ENCODE results near the gene NDUFAF3.

Gene NDUFAF3, protein sequence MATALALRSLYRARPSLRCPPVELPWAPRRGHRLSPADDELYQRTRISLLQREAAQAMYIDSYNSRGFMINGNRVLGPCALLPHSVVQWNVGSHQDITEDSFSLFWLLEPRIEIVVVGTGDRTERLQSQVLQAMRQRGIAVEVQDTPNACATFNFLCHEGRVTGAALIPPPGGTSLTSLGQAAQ

DNA sequence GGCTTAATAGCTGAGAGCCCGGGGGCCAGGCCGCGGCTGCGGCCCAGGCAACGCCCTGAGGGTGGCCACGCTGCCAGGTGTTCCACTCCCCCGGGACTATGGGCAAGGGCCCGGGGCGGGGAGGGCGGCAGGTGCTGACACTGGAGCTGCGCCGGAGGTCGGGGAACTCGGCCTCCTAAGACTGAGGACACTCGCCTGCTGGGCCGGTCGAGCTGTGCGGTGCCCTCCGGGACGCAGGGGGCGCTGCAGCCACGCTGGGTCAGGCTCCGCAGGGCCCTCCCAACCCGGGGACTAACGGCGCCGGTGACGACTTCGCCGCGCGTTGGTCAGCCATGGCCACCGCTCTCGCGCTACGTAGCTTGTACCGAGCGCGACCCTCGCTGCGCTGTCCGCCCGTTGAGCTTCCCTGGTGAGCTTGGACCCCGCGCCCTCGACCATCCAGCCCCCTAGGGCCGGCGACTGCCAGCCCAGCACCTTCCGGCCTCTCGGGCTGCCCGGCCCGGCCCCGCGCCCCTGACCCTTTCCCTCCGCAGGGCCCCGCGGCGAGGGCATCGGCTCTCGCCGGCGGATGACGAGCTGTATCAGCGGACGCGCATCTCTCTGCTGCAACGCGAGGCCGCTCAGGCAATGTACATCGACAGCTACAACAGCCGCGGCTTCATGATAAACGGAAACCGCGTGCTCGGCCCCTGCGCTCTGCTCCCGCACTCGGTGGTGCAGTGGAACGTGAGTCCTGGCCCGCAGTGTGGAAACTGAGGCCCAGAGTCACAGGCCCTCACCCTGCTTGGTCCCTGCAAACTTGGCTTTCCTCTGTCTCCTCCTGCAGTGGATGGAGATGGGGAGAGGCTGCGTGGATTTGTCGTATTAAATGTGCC, at the start of gene NDUFAF3:
Gene NDUFAF3 (plus strand): TSS at position 309 of the 875 bp plus-strand sequence. CDS start 24 bp downstream, at position 333.
- peak; percentile 83 to 90 for DNase-seq (ENCODE audit: low read depth in 1 of 2, low spot score in 1 of 2)

DNA sequence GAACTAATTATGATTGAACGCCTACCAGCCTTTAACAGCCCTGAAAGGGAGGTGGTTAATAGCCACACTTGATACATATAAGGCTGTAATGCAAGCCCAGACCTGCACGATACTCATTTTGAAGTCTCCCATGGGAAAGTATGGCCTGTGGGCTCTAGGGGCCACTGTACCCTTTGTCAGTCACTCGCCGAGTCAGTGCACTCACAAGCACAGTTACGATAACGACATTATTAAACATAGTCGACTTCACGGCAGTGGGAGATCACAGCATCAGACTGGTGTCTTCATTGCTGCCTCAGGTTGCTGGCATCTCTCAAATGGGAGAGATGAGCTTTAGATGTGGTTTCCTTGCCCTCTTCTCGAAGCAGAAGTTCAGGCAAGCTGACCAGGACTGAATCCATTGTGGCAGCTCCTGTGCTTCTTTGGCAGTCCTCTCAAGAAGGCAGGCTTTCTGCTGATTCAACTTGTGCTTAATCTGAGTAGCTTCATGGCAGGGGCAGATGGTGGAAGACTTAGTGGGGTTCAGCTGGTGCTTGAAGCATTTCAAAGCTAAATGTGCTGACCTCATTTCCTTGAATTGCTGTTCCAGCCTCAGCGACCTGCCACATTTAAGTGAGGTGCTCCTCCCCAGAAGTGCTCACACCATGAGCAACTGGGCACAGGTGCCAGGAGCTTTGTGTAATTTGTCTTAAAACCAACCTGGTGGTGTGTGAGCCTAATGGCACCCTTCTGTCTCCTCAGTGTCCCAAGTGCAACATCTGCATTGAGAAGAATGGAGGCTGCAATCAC, 47.7 kb upstream of the NDUFAF3 start:
- no peak for DNase-seq (ENCODE audit: low read depth in 1 of 2, low spot score in 1 of 2)

- DNase-seq (ENCODE audit: low read depth in 1 of 2, low spot score in 1 of 2): no peak
These were observed 42.5 kb upstream of the NDUFAF3 start for GRCh38 chr3:48979451-48979850.

DNA sequence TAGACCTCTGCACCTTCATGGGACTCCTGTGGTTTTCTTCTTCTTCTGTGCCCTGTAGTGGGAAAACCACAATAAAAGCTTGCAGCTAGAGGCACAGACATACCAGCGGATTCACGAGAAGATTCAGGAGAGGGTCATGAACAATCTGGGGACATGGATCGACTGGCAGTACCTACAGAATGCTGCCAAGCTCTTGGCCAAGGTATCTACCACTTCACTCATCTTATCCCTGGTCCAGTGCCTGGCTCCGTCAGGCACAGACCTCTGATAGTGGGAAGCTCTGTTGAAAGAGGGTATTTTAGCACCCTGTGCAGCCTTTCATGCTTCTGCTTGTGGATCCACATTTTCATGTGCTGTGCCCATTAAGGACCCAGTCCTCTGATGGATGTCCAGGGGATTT, 41.6 kb upstream of the NDUFAF3 start:
- no peak for DNase-seq (ENCODE audit: low read depth in 1 of 2, low spot score in 1 of 2)

DNA sequence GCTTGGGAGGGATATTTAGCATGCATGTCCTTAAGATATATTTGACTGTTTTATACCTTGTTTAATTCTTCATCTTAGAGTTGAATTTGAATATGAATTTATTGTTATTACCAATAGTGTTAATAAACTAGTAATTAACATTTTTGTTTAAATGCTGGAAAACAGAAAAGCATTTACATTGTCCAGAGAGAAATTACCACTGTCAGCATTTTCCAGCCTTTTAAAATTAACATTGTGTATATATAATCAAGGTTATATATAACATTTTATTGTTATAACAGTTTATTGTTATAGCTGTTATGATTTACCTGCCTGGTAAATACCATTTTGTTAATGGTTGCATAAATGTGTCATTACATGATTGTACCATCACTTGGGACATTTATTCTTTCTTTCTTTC, 39.9 kb upstream of the NDUFAF3 start:
- DNase-seq (ENCODE audit: low read depth in 1 of 2, low spot score in 1 of 2): no peak

DNA sequence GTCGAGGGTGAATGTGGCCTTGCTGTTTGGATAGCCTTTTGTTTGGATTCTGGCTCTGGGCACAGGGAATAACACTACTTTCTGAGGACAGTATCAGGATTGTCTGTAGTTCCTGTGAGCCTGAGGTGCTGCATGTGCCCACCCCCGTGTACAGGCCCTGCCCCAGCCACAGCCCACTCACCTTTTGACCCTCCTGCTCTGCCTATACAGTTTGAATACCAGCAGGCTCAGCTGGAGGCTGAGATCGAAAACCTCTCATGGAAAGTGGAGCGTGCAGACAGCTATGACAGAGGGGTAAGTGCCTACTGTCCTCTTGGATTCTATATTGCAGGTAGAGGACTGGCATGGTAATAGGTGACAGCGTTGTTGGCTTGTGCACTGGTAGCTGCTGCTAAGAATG, 39.2 kb upstream of the NDUFAF3 start:
- no peak for DNase-seq (ENCODE audit: low read depth in 1 of 2, low spot score in 1 of 2)

- DNase-seq (ENCODE audit: low read depth in 1 of 2, low spot score in 1 of 2): no peak
These were observed 38.8 kb upstream of the NDUFAF3 start for GRCh38 chr3:48983096-48983495.

DNA sequence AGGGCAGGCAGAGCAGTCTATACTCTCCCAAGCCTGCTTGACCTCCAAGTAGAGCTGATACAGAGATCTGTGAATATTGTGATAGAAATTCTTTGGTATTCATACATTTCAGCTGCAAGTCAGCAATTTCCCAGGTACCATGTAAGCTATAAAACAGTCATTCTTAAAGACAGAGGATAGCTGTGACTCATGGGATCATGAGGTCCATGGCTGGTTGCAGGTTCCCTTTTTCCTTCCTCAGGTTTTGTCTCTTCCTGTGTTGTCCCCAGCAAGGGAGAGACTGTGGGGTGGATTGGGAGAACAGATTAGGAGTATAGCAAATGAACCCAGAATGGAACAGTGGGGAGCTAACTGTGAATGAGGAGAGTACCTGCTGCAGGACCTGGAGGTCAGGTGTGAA, 37.3 kb upstream of the NDUFAF3 start:
- DNase-seq (ENCODE audit: low read depth in 1 of 2, low spot score in 1 of 2): no peak

- no peak for DNase-seq (ENCODE audit: low read depth in 1 of 2, low spot score in 1 of 2)
These were observed 36.0 kb upstream of the NDUFAF3 start for GRCh38 chr3:48985831-48986376.

DNA sequence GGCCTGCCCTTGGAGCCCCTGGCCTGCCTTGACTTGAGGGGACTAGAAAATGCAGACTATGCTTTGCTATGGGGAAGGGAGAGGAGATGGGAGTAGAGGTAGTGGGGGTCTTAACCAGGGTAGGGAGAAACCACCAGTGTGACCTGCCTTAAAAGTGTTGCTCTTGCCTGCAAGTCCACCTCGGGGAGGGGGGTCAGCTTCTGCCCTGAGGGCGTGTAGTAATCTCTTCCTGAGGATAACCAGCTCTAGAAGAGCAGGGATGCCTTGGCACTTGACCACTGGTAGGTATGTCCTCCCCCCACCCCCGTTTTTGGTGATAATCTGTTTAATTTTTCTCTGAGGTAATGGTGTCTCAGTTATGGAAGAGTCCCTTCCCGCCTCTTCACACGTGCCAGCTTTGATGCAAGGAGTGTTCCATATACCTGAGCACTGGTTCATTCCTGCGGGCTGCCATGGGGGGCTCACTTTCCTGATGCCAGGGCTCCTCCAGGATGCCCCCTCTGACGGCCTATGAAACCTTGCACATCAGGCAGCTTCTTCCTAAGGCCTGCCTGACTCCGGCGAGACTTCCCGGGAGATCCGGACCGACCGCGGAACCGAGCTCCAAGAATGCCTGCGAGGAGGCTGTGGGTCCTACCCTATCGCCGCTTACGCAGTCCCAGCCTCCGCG, 32.7 kb upstream of the NDUFAF3 start:
- DNase-seq (ENCODE audit: low read depth in 1 of 2, low spot score in 1 of 2): no peak

DNA sequence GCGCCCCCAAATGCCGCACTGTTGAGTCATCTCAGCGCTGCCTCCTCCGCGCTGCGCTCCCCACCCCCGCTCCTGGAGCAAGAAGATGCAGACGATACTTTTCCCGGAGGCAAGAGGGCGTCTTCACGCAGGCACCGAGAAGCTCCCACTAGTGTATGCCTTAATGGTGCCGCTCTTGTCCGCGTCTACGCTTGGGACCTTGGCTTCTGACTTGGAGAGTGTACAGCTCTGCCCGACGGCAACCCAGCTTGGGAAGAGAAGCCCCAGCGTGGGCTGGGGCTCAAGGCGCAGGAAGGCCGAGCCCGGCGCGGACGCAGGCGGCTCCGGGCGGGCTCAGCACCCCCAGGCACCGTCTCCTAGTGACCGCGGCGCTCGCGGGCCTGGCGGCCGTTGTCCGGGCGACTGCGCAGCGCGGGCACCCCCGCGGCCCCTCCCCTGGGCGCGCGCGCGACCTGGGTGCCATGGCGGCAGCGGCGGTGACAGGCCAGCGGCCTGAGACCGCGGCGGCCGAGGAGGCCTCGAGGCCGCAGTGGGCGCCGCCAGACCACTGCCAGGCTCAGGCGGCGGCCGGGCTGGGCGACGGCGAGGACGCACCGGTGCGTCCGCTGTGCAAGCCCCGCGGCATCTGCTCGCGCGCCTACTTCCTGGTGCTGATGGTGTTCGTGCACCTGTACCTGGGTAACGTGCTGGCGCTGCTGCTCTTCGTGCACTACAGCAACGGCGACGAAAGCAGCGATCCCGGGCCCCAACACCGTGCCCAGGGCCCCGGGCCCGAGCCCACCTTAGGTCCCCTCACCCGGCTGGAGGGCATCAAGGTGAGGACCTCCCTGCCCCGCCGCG, 31.9 kb upstream of the NDUFAF3 start, which contains the start of gene P4HTM:
Gene P4HTM (plus strand): TSS at position 446 of the 840 bp plus-strand sequence. CDS start 16 bp downstream, at position 462.
- DNase-seq (ENCODE audit: low read depth in 1 of 2, low spot score in 1 of 2): peak; percentile 57 to 76

DNA sequence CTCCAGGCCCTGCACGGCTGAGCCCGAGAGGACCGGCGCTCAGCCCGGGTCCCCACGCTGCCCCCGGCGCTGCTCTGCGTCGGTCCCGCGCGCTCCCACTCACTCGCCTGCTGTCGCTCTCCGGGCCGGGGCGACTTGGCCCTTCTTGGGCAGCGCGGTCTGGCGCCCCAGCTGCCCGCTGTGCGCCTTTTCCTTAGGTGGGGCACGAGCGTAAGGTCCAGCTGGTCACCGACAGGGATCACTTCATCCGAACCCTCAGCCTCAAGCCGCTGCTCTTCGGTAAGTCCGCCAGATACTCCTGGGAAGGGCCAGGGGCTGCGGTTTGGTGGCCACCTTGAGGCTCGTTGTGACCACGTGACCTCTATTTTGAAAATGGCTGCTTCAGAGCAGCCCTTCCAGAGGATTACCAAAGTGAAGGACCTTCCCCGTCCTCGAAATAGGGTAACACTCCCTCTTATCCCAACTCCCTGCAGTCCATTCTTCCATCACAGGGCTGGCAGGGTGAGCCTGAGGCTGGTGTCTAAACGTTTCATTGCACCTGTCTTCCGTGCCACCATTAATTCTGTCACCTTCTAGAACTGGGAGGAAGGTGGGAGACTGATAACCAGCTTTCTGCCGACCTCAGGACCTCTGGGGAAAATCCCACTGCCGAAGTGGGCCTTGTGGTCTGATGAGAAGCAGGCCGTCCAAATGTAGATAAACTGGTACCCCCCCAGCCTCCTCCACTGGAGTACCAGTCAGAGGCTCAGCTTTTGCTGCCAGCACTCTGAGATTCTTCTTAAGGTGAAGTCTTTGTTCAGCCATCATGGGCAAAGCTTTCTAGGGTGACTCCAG, 31.1 kb upstream of the NDUFAF3 start:
- DNase-seq (ENCODE audit: low read depth in 1 of 2, low spot score in 1 of 2): no peak

DNA sequence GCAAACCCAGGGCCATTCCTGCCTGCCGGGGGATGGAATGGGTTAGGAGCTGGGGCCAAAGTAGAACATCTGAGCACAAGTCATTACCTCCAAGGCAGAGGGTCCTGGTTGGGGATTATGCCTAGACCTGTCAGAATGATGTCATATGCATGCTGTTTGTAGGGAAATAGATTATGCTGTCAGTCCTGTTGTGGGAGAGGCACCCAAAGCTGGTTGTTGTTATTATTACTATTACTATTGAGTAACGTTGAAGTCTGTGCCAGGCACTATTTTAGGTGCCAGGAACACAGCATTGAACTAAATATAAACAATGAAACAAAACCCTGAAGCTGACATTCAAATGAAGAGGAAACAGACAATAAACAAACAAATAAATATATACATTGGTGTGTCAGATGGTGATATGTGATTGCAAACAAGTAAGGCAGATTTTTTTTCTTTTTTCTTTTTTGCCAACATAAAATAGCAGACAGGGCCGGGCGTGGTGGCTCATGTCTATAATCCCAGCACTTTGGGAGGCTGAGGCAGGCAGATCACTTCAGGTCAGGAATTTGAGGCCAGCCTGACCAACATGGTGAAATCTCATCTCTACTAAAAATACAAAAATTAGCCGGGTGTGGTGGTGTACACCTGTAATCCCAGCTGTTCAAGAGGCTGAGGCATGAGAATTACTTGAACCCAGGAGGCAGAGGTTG, 29.9 kb upstream of the NDUFAF3 start:
- no peak for DNase-seq (ENCODE audit: low read depth in 1 of 2, low spot score in 1 of 2)

GRCh38 chr3:48993834-48994233, 28.1 kb upstream of the NDUFAF3 start:
- no peak for DNase-seq (ENCODE audit: low read depth in 1 of 2, low spot score in 1 of 2)

GRCh38 chr3:48996640-48997039, 25.3 kb upstream of the NDUFAF3 start:
- no peak for DNase-seq (ENCODE audit: low read depth in 1 of 2, low spot score in 1 of 2)

DNA sequence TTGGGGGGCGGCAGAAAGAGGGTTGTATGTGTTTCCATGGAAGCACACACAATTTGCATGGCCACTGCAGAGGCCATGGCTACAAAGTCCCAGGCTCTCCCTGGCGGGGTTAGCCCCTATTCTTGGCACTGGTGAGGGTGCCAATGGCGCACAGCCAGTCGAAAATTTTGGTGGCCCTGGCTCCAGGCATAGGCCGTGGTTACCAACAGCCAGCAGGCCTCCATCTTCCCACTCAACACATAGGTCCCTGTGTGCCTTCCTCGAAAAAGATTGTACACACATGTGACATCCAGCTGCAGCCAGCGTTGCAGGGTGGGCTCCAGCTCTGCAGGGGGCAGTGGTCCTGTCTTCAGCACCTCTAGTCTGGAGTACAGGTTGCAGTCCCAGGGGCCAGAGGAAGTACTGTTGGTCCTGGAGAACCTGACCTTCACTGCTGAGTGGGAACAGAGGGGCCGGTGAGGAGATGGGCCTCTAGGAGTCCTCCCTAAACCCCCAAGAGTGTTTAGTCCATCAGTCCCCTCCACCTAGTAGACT, 24.8 kb upstream of the NDUFAF3 start:
- DNase-seq (ENCODE audit: low read depth in 1 of 2, low spot score in 1 of 2): no peak

DNA sequence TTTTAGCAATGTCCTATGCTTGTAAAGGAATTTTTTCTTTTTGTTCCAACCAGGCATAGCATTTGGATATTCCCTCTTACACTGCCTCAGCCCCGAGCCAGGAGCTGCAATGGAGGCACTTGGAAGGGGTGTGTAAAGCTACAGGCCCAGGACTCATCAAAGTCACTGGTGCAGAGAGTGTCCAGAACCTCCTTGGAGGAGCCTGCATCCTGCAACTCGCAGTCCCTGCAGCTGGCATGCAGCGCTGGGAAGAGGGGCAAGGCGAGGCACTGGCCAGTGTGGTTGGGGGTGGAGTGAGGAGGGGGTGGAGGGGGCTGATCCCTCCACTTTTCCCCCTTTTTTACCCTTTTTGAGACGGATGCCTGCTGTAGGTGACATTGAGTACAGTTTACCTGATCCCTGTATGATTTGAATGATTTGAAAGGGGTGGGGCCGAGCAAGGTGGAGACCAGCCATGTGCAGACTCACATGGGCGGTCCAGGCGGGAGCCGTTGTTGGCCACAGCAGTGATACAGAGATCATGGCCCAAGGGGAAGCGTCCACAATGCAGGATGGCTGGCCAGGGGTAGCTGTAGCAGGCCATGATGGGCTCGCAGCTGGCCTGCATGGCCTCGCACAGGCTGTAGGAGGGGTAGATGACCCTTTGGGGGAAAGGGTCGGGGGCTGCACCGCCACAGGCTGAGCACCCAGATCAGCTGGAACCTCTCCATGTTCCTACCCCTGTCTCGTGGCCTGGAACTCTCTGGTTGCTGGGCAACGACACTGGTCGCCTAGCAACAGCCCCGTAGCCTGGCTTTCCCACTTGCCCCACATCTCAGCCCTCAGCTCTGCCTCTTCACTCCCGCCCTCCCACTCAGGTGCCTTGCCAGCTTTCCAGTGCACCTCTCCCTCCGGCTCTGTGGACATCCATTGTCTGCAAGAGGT, 23.9 kb upstream of the NDUFAF3 start:
- DNase-seq (ENCODE audit: low read depth in 1 of 2, low spot score in 1 of 2): no peak
